Neural cell (in vitro differentiated cells): Measurements from ENCODE around the gene ENTPD1.

Experiments used
- CTCF ChIP-seq: fragments of 450-650 bp; IDR thresholded peaks from 2 replicates; pipeline ENCODE4 v1.5.1; 2014; ENCODE audit warnings: antibody characterized with exemption, mild to moderate bottlenecking, moderate library complexity; ENCODE audit not compliant: poor library complexity, severe bottlenecking
- EP300 ChIP-seq: fragments of 450-650 bp; conservative IDR thresholded peaks from 2 replicates; pipeline ENCODE4 v1.6.1; 2014; ENCODE audit warnings: antibody characterized with exemption, mild to moderate bottlenecking, moderate library complexity; ENCODE audit not compliant: poor library complexity, severe bottlenecking
- EZH2 ChIP-seq: fragments of 200-600, 300-800 bp; shearing (Covaris generic), sonication (generic); IDR thresholded peaks from 2 replicates; pipeline ENCODE4 v1.6.1; 2014; ENCODE audit warnings: antibody characterized with exemption, low read length, borderline replicate concordance, mild to moderate bottlenecking; ENCODE audit not compliant: insufficient read depth, poor library complexity, severe bottlenecking
- POLR2AphosphoS5 ChIP-seq: IDR thresholded peaks from 2 replicates; pipeline ENCODE4 v1.6.1; 2012
- RAD21 ChIP-seq: fragments of 450-650 bp; conservative IDR thresholded peaks from 2 replicates; pipeline ENCODE4 v1.6.1; 2014; ENCODE audit warnings: antibody characterized with exemption, mild to moderate bottlenecking, moderate library complexity
- REST ChIP-seq: IDR thresholded peaks from 2 replicates; pipeline ENCODE4 v1.6.1; 2012; ENCODE audit warnings: borderline replicate concordance
- SMC3 ChIP-seq: fragments of 450-650 bp; conservative IDR thresholded peaks from 2 replicates; pipeline ENCODE4 v1.6.1; 2014; ENCODE audit warnings: antibody characterized with exemption, mild to moderate bottlenecking, moderate library complexity; ENCODE audit not compliant: poor library complexity
- TAF1 ChIP-seq: IDR thresholded peaks from 2 replicates; pipeline ENCODE4 v1.6.1; 2012; ENCODE audit warnings: low read depth

GRCh38 chr10:95836610-95837355 is 80.8 kb downstream of the ENTPD1 start:
- no peak for TF ChIP-seq CTCF
- no peak for TF ChIP-seq POLR2AphosphoS5
- TF ChIP-seq REST = no peak
- TF ChIP-seq RAD21 = no peak
- TF ChIP-seq EP300 = no peak
- no peak for TF ChIP-seq EZH2
- no peak for TF ChIP-seq SMC3
- TF ChIP-seq TAF1 = no peak
